ENCODE results near the gene ZNF324B.
"Not testable (repeated sequence)": the region's sequence is repeated elsewhere in the genome, so short reads cannot be mapped to it uniquely, and the experiment has no call there.

The ZNF324B gene

DNA sequence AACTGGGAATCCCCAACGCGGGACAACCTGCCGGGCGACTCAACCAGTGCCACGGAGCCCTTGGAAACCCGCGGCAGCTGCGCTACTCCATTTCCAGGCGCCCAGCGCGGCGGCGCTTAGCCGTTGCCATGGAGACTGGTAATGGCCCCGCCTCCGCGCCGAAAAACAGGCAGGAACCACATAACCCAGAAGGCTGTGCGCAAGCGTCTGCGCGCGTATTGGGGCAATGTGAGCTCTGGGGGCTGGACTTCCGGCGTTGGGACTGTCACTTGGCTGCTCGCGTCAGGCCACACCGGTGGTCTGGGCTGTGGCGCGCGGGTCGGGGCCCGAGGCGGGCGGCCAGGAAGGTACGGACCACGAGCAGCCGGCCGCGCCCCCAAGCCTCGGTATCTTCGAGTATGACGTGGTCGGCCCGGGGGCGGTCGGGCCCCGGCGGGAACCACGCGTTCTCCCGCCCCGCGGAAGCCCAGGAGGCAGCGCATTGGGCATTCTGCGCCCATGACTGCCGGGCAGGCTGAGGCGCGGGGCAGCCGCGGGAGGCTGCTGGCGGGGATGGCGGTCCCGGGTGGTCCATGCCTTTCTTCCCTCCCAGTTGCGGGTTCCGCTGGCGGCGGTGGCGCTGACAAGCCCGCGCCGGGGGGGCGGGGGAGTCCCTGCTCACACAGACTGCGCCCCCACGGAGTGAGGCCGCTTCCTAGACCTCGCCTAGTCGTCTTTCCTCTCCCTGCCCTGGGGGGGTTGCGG is at the start of gene ZNF324B:
Gene ZNF324B, plus strand, starts transcription at position 265 of the 744 bp plus-strand sequence. CDS start 2,080 bp downstream, outside the sequence.
- DNase-seq: peak; percentile 97

DNA sequence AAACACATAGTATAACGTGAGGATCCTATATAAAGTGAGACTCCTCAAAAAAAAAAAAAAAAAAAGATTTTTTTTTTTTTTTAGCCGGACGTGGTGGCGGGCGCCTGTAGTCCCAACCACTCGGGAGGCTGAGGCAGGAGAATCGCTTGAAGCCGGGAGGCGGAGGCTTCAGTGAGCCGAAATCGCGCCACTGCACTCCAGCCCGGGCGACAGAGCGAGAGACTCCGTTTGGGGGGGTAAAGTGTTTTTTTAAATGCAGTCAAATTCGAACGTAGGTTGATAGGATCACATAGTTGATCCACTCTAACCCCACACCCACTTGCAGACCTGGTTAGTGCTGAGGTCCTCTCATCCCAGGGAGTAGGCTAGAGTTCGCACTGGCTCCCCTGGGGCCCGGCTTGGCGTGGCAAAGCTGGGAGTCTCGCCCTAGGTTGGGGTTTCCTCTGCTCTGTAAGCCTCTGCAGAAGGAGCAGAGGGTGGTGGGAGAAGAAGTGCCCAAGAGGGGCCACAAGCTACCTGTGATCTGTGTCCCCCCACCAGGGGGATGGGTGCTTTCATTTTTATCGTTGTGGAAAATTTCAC is 49.5 kb upstream of the ZNF324B start:
- no peak for DNase-seq

- DNase-seq: not testable (repeated sequence)
Measured at GRCh38 chr19:58403920-58404478, 47.4 kb upstream of the ZNF324B start.

GRCh38 chr19:58406818-58407657 is 44.4 kb upstream of the ZNF324B start:
- no peak for DNase-seq

DNA sequence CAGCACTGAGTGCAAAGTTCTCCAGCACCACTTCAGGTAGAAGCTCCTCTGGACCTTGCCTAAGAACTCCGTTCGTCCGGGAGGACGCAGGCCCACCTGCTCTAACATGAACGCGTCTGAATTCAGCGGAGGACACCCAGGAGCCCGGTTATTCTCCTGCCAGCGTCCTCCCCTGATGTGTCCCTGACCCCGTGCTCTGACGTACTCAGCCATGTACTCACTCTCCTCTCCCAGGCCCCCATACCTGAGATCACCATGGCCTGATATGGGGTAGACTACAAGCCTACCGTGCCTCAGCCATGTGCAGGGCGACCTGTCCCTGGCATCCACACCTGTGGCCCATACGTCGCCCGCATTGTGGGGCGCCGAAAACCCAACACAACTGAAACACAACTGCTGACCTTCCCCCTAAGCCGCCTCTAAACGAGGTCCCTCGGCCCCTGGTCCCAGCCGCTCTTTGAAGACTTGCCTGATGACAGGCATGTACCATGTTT is 43.7 kb upstream of the ZNF324B start:
- DNase-seq: peak; percentile 36

- DNase-seq: peak; percentile 96
Measured at GRCh38 chr19:58408152-58409009, 43.0 kb upstream of the ZNF324B start, which contains the start of gene ZNF584. Gene ZNF584 (plus strand): TSS chr19:58408649. CDS start chr19:58409148, 499 bp downstream.

DNA sequence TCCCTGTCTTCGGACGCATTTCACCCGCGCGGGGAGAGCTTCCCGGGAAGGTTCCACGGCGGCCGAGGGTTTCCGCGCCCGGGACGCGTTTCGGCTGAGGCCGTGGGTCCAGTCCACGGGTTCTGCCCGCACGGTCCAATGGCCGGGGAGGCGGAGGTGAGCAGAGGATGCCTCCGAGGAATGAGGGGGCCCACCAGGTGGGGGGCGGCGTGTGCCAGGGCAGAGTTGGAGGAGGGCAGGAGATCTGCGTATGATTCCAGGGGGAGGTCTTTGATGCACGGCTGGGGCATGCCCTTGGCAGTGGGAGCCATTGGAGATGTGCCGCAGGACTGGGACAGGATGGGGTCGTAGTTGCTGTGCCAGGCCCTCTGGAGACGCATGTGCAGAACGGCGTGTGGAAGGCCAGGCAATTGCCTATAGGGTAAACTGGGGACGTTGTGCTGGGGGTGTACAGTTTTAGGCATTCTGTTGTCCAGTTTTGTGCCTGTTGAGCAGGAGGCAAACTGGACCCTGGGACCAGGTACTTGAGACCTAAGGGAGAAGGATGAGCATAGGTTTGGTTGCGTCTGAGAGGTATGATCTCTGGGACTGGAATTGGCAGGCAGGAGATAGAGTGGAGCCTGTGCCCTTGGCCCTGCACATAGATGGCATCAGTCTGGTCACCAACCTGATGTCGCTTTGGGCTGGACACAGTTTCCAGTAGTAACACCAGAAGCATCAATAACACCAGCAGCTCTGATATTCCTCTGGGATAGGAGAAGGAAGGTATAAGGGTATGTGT is 42.2 kb upstream of the ZNF324B start:
- peak; percentile 61 for DNase-seq

DNA sequence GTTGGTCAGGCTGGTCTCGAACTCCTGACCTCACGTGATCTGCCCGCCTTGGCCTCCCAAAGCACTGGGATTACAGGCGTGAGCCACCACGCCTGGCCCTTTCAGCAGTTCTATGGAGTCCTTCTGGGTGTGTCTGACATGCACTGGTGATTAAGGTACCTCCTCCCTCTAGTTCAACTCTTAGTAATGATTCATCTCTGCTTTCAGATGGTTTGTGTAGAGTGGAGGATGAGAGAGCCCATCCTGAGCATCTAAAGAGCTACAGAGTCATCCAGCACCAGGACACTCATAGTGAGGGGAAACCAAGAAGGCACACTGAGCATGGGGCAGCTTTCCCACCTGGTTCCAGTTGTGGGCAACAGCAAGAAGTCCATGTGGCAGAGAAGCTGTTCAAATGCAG is 34.8 kb upstream of the ZNF324B start:
- no peak for DNase-seq

- no peak for DNase-seq
Measured at GRCh38 chr19:58417071-58417470, 34.4 kb upstream of the ZNF324B start.

GRCh38 chr19:58428617-58429016 is 22.8 kb upstream of the ZNF324B start:
- no peak for DNase-seq

- no peak for DNase-seq
Measured at GRCh38 chr19:58429745-58430144, 21.7 kb upstream of the ZNF324B start.

GRCh38 chr19:58434217-58434616 is 17.2 kb upstream of the ZNF324B start:
- no peak for DNase-seq

- DNase-seq: peak; percentile 94
Measured at GRCh38 chr19:58439576-58440554, 11.6 kb upstream of the ZNF324B start, which contains the start of gene ZNF132. Gene ZNF132 (minus strand): TSS chr19:58440153. CDS start chr19:58439821, 332 bp downstream.

- DNase-seq: no peak
Measured at GRCh38 chr19:58440556-58440955, 10.9 kb upstream of the ZNF324B start.

- DNase-seq: not testable (repeated sequence)
Measured at GRCh38 chr19:58442986-58443385, 8.4 kb upstream of the ZNF324B start.

GRCh38 chr19:58448860-58449259 is 2.6 kb upstream of the ZNF324B start:
- not testable (repeated sequence) for DNase-seq

DNA sequence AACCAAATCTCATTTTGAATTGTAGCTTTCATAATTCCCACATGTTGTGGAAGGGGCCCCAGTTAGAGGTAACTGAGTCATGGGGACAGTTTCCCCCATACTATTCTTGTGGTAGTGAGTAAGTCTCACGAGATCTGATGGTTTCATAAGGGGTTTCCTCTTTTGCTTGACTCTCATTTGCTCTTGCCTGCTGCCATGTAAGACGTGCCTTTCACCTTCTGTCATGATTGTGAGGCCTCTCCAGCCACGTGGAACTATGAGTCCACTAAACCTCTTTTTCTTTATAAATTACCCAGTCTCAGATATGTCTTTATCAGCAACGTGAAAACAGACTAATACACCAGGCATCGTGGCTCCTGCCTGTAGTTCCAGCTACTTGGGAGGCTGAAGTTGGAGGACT is 1.4 kb upstream of the ZNF324B start:
- DNase-seq: not testable (repeated sequence)

GRCh38 chr19:58450856-58451357 is 515 bp upstream of the ZNF324B start:
- DNase-seq: no peak

GRCh38 chr19:58453743-58454142 is 2.3 kb downstream of the ZNF324B start:
- no peak for DNase-seq

All from stimulated activated CD8-positive, alpha-beta memory T cell treated with anti-CD3 and anti-CD28 coated beads, Interleukin-4, amount 100 ng/mL, for 48 hours (primary cell).